SK-N-SH (cell line): Measurements from ENCODE around the gene NOG. TPM values are rescaled to one million over a fixed set of nuclear protein-coding genes. Genes with fewer than 3 reads are reported as not detected.

ENCODE experiments used
- CTCF ChIA-PET: fragments of 300-600, 350-600 bp; formaldehyde crosslinking; extraction: SDS; loops from one replicate; lab custom pipeline; 2021; lab: Yijun Ruan, JAX
- POLR2A ChIA-PET: fragments of 350-600 bp; sonication (Branson Sonifier 250); formaldehyde crosslinking; extraction: SDS; loops from one replicate; lab custom pipeline; 2020; ENCODE audit warnings: antibody characterized with exemption, inconsistent platforms; lab: Yijun Ruan, JAX
- DNase-seq: peaks from one replicate; pipeline ENCODE4 v3.0.0; 2012
- H2AFZ ChIP-seq: fragments of 200-600 bp; sonication (generic); 2 replicates; pipeline ENCODE4 v1.8.1; 2016; ENCODE audit warnings: antibody characterized with exemption, mild to moderate bottlenecking, low read depth
- H3F3A ChIP-seq: fragments of 200-600 bp; sonication (generic); replicated peaks from 2 replicates; pipeline ENCODE3; 2016; ENCODE audit warnings: antibody characterized with exemption, mild to moderate bottlenecking; ENCODE audit not compliant: insufficient read depth
- H3K27ac ChIP-seq, 2 experiments: fragments of 200-500 bp in 1 of 2; fragments of 200-600 bp in 1 of 2; sonication (Bioruptor generic) in 1 of 2; sonication (generic), shearing (Covaris generic) in 1 of 2; 2 replicates each; pipeline versions ENCODE4 v1.5.1 to v1.6.1; 2014 to 2016; ENCODE audit warnings: low read depth in 2 of 2, inconsistent platforms in 1 of 2, low read length in 1 of 2, mild to moderate bottlenecking in 1 of 2, mixed read lengths in 1 of 2
- H3K27me3 ChIP-seq: fragments of 200-600 bp; sonication (generic), shearing (Covaris generic); 2 replicates; pipeline ENCODE4 v1.6.1; 2016; ENCODE audit warnings: mixed run types; ENCODE audit not compliant: insufficient read depth
- H3K36me3 ChIP-seq, 2 experiments: fragments of 200-500 bp in 1 of 2; fragments of 200-600 bp in 1 of 2; sonication (Bioruptor generic) in 1 of 2; sonication (generic) in 1 of 2; replicated peaks in 1 of 2; 2 replicates each; pipeline versions ENCODE3 to v1.5.1; 2014 to 2016; ENCODE audit warnings: low read length in 1 of 2, mild to moderate bottlenecking in 1 of 2; ENCODE audit not compliant: insufficient read depth in 2 of 2, control insufficient read depth in 1 of 2
- H3K4me1 ChIP-seq, 2 experiments: fragments of 200-500 bp in 1 of 2; fragments of 200-600 bp in 1 of 2; sonication (Bioruptor generic) in 1 of 2; sonication (generic), shearing (Covaris generic) in 1 of 2; 2 replicates each; pipeline versions ENCODE4 v1.5.1 to v1.6.1; 2014 to 2016; ENCODE audit warnings: low read depth in 1 of 2, low read length in 1 of 2, mixed run types in 1 of 2; ENCODE audit not compliant: insufficient read depth in 2 of 2, control insufficient read depth in 1 of 2
- H3K4me2 ChIP-seq: fragments of 200-600 bp; sonication (generic), shearing (Covaris generic); 2 replicates; pipeline ENCODE4 v1.6.1; 2017; ENCODE audit warnings: mixed run types
- H3K4me3 ChIP-seq, 2 experiments: fragments of 200-500 bp in 1 of 2; fragments of 200-600 bp in 1 of 2; sonication (Bioruptor generic) in 1 of 2; sonication (generic), shearing (Covaris generic) in 1 of 2; 2 replicates each; pipeline versions ENCODE4 v1.5.1 to v1.8.1; 2014 to 2016; ENCODE audit warnings: low read depth in 2 of 2, inconsistent platforms in 1 of 2, low read length in 1 of 2, mild to moderate bottlenecking in 1 of 2, mixed read lengths in 1 of 2, moderate library complexity in 1 of 2
- H3K79me2 ChIP-seq: fragments of 200-600 bp; sonication (generic); 2 replicates; pipeline ENCODE4 v1.8.1; 2017; ENCODE audit warnings: mild to moderate bottlenecking; ENCODE audit not compliant: insufficient read depth
- H3K9ac ChIP-seq: fragments of 200-600 bp; sonication (generic); 2 replicates; pipeline ENCODE4 v1.6.1; 2017; ENCODE audit warnings: mixed run types
- H3K9me2 ChIP-seq: fragments of 200-600 bp; sonication (generic); 2 replicates; pipeline ENCODE4 v1.6.1; 2017; ENCODE audit warnings: mixed run types
- H3K9me3 ChIP-seq: fragments of 200-600 bp; sonication (generic); 2 replicates; pipeline ENCODE4 v1.6.1; 2017; ENCODE audit warnings: mixed run types, mild to moderate bottlenecking, moderate library complexity
- H4K20me1 ChIP-seq: fragments of 200-600 bp; sonication (generic); 2 replicates; pipeline ENCODE4 v1.6.1; 2017; ENCODE audit warnings: mild to moderate bottlenecking, mixed run types; ENCODE audit not compliant: insufficient read depth
- FOXM1 ChIP-seq: IDR thresholded peaks from 2 replicates; pipeline ENCODE4 v1.4.0; 2012; ENCODE audit warnings: low read depth, mild to moderate bottlenecking
- GATA2 ChIP-seq: sonication (generic); formaldehyde crosslinking; IDR thresholded peaks from 2 replicates; pipeline ENCODE4 v1.5.0; 2020; ENCODE audit warnings: mild to moderate bottlenecking, missing genetic modification reagents
- JUND ChIP-seq: IDR thresholded peaks from 2 replicates; pipeline ENCODE4 v1.4.0; 2012
- MEF2A ChIP-seq: IDR thresholded peaks from 2 replicates; pipeline ENCODE4 v1.4.0; 2012; ENCODE audit warnings: low read depth, borderline replicate concordance
- MXI1 ChIP-seq: IDR thresholded peaks from 2 replicates; pipeline ENCODE4 v1.6.1; 2012; ENCODE audit warnings: mild to moderate bottlenecking, low read depth, low read length, improper control_type of control experiment
- RFX5 ChIP-seq: IDR thresholded peaks from 2 replicates; pipeline ENCODE4 v1.6.1; 2012; ENCODE audit warnings: mild to moderate bottlenecking, improper control_type of control experiment, low read length
- RXRA ChIP-seq: IDR thresholded peaks from 2 replicates; pipeline ENCODE4 v1.4.0; 2012; ENCODE audit warnings: low read depth, mild to moderate bottlenecking, borderline replicate concordance
- TCF12 ChIP-seq: IDR thresholded peaks from 2 replicates; pipeline ENCODE4 v1.4.0; 2012
- WGBS: methylation state at CpG from one replicate; pipeline ENCODE4 v1.1.6; 2017; ENCODE audit warnings: low lambda C conversion rate; 5-methylcytosine and 5-hydroxymethylcytosine counted together
- polyA plus RNA-seq, 3 experiments: library from polyadenylated mRNA; depleted of rRNA; stranded (reverse); fragments of >200 nt; gene quantifications; 2 replicates each; pipeline ENCODE4 v1.2.3, GENCODE V29; 2012
- TF ChIP-seq, protein P1 (sequence below): IDR thresholded peaks from 2 replicates; pipeline ENCODE4 v1.4.0; 2012; ENCODE audit warnings: low read depth
- TF ChIP-seq, protein P2 (sequence below): fragments of 200-600 bp; sonication (generic); IDR thresholded peaks from 2 replicates; pipeline ENCODE4 v1.6.1; 2017; ENCODE audit warnings: antibody characterized with exemption, mild to moderate bottlenecking, moderate library complexity
- TF ChIP-seq, protein P3 (sequence below): IDR thresholded peaks from 2 replicates; pipeline ENCODE4 v1.4.0; 2012; ENCODE audit warnings: low read depth, borderline replicate concordance
- TF ChIP-seq, protein P4 (sequence below): IDR thresholded peaks from 2 replicates; pipeline ENCODE4 v1.6.1; 2012; ENCODE audit warnings: mild to moderate bottlenecking, low read depth, low read length, moderate library complexity

NOG gene
- polyA plus RNA-seq, 1 of the 3 experiments (the other 2 are of a cell fraction): 3.1 TPM

DNA sequence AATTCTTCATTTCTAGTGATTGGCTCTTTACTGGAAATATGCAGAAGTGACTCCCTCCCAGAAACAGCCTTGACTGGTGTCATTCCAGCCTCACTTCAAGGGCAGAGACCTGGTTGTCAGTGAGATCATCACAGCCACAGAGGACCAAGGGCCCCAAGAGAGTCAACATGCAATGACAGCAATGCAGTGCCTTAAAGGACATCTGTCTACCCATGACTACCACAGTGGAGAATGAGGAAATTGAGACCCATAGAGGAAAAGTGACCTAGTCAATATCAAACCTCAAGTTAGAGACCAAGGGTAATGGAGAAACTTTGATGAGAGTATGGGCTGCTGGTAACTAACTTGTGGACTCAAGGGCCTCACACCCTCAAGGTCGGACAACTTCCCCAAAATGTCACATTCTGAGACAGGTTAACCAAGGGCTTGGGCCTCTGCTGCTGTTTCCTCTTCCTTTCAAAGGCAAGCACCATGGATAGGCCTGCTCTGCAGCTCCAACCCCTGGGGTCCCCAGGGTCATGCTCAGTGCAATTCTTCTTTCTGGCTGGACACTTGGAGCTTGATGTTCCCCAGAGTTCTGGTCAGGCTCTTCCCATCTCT is 11.3 kb downstream of the NOG start:
- POLR2A ChIA-PET: no interaction called here

More for the DNA sequence above, 11.3 kb downstream of the NOG start:
- Histone ChIP-seq H3K4me2 (no peak overlapping the region), H3K9ac (no peak overlapping the region), H3K36me3 (no peaks in the 10 kb centered on the region), H3K4me3 (no peak overlapping the region), H3F3A (no peaks in the 10 kb centered on the region), H4K20me1 (no peaks in the 10 kb centered on the region), H3K27me3 (no peaks in the 10 kb centered on the region), H3K9me2 (no peaks in the 10 kb centered on the region), H3K79me2 (no peaks in the 10 kb centered on the region), H2AFZ (no peak overlapping the region), H3K9me3 (no peaks in the 10 kb centered on the region), H3K27ac (no peak overlapping the region), H3K4me1 (no peaks in the 10 kb centered on the region)
- 15% methylated on average over 1 of the region's 1 CpG for WGBS
- DNase-seq: no peak
- CTCF ChIA-PET: interaction anchor here (1.1 to 5.7 kb wide), 2 partner anchors 12 to 32 kb away, joined by 3 to 37 read pairs; partner anchors contain the start of gene NOG
- TF ChIP-seq JUND: no peak
- no peak for TF ChIP-seq RFX5
- TF ChIP-seq FOXM1: no peak
- TF ChIP-seq MEF2A: no peak
- TF ChIP-seq TCF12: no peak
- TF ChIP-seq, protein P1, sequence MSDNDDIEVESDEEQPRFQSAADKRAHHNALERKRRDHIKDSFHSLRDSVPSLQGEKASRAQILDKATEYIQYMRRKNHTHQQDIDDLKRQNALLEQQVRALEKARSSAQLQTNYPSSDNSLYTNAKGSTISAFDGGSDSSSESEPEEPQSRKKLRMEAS: no peak
- TF ChIP-seq, protein P2, sequence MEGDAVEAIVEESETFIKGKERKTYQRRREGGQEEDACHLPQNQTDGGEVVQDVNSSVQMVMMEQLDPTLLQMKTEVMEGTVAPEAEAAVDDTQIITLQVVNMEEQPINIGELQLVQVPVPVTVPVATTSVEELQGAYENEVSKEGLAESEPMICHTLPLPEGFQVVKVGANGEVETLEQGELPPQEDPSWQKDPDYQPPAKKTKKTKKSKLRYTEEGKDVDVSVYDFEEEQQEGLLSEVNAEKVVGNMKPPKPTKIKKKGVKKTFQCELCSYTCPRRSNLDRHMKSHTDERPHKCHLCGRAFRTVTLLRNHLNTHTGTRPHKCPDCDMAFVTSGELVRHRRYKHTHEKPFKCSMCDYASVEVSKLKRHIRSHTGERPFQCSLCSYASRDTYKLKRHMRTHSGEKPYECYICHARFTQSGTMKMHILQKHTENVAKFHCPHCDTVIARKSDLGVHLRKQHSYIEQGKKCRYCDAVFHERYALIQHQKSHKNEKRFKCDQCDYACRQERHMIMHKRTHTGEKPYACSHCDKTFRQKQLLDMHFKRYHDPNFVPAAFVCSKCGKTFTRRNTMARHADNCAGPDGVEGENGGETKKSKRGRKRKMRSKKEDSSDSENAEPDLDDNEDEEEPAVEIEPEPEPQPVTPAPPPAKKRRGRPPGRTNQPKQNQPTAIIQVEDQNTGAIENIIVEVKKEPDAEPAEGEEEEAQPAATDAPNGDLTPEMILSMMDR: no peak
- no peak for TF ChIP-seq RXRA
- TF ChIP-seq GATA2 (CRISPR knock-in tag): no peak
- TF ChIP-seq, protein P3, sequence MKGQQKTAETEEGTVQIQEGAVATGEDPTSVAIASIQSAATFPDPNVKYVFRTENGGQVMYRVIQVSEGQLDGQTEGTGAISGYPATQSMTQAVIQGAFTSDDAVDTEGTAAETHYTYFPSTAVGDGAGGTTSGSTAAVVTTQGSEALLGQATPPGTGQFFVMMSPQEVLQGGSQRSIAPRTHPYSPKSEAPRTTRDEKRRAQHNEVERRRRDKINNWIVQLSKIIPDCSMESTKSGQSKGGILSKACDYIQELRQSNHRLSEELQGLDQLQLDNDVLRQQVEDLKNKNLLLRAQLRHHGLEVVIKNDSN: no peak
- TF ChIP-seq, protein P4, sequence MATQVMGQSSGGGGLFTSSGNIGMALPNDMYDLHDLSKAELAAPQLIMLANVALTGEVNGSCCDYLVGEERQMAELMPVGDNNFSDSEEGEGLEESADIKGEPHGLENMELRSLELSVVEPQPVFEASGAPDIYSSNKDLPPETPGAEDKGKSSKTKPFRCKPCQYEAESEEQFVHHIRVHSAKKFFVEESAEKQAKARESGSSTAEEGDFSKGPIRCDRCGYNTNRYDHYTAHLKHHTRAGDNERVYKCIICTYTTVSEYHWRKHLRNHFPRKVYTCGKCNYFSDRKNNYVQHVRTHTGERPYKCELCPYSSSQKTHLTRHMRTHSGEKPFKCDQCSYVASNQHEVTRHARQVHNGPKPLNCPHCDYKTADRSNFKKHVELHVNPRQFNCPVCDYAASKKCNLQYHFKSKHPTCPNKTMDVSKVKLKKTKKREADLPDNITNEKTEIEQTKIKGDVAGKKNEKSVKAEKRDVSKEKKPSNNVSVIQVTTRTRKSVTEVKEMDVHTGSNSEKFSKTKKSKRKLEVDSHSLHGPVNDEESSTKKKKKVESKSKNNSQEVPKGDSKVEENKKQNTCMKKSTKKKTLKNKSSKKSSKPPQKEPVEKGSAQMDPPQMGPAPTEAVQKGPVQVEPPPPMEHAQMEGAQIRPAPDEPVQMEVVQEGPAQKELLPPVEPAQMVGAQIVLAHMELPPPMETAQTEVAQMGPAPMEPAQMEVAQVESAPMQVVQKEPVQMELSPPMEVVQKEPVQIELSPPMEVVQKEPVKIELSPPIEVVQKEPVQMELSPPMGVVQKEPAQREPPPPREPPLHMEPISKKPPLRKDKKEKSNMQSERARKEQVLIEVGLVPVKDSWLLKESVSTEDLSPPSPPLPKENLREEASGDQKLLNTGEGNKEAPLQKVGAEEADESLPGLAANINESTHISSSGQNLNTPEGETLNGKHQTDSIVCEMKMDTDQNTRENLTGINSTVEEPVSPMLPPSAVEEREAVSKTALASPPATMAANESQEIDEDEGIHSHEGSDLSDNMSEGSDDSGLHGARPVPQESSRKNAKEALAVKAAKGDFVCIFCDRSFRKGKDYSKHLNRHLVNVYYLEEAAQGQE: no peak
- TF ChIP-seq MXI1: no peak
- TF ChIP-seq, all 33 proteins: peak for 0
